Measurements from ENCODE around the gene SCN5A. TPM values are rescaled to one million over a fixed set of nuclear protein-coding genes. Genes with fewer than 3 reads are reported as not detected.
A peak's percentile ranks its signal among the peaks of the same experiment; 100 is the strongest.

The SCN5A gene
- total RNA-seq, 1 experiment from 2014 or later: 13.6 TPM

- Mint-ChIP-seq H3K4me1 (peaks cover 21% of the 10 kb centered on the region), H3K9me3 (peaks cover 16% of the 10 kb centered on the region), H3K27me3 (ENCODE audit: low read depth) (peaks cover 18% of the 10 kb centered on the region), H3K27ac (no peak overlapping the region), H3K36me3 (peaks cover 4% of the 10 kb centered on the region; the same call in 1 of the 2 replicates), H3K4me3 (no peak overlapping the region)
- POLR2A ChIA-PET: no interaction called here
- TF ChIP-seq ZNF423 (CRISPR knock-in tag; IDR thresholded peaks at IDR 0.05) (no peak), OVOL2 (CRISPR knock-in tag; IDR thresholded peaks at IDR 0.05; ENCODE audit: borderline replicate concordance) (no peak), ZNF121 (CRISPR knock-in tag; IDR thresholded peaks at IDR 0.05) (no peak), ZNF512 (CRISPR knock-in tag; IDR thresholded peaks at IDR 0.05; ENCODE audit: borderline replicate concordance) (no peak), ZNF138 (CRISPR knock-in tag; conservative IDR thresholded peaks at IDR 0.05) (no peak), ATF1 (CRISPR knock-in tag; IDR thresholded peaks at IDR 0.05) (no peak), USF2 (CRISPR knock-in tag; IDR thresholded peaks at IDR 0.05) (no peak), TP53 (CRISPR knock-in tag; IDR thresholded peaks at IDR 0.05) (no peak), MXD4 (CRISPR knock-in tag; IDR thresholded peaks at IDR 0.05; ENCODE audit: borderline replicate concordance) (no peak), MAX (CRISPR knock-in tag; IDR thresholded peaks at IDR 0.05) (no peak), RELA (CRISPR knock-in tag; IDR thresholded peaks at IDR 0.05; ENCODE audit: borderline replicate concordance) (no peak)
- TF ChIP-seq, protein P1, sequence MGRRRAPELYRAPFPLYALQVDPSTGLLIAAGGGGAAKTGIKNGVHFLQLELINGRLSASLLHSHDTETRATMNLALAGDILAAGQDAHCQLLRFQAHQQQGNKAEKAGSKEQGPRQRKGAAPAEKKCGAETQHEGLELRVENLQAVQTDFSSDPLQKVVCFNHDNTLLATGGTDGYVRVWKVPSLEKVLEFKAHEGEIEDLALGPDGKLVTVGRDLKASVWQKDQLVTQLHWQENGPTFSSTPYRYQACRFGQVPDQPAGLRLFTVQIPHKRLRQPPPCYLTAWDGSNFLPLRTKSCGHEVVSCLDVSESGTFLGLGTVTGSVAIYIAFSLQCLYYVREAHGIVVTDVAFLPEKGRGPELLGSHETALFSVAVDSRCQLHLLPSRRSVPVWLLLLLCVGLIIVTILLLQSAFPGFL (CRISPR knock-in tag; IDR thresholded peaks at IDR 0.05; ENCODE audit: borderline replicate concordance): no peak
- TF ChIP-seq, protein P2, sequence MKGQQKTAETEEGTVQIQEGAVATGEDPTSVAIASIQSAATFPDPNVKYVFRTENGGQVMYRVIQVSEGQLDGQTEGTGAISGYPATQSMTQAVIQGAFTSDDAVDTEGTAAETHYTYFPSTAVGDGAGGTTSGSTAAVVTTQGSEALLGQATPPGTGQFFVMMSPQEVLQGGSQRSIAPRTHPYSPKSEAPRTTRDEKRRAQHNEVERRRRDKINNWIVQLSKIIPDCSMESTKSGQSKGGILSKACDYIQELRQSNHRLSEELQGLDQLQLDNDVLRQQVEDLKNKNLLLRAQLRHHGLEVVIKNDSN (CRISPR knock-in tag; IDR thresholded peaks at IDR 0.05): no peak
- ATAC-seq (peak; percentile 32; the same call in 1 of the 2 replicates), DNase-seq (ENCODE audit: low spot score) (no peak)
- CTCF ChIA-PET: interaction anchor here (0.6 to 11.1 kb wide), 9 partner anchors 12 to 343 kb away, joined by 3 to 198 read pairs (median 9); partner anchors contain the start of genes EXOG and XYLB
Observed at GRCh38 chr3:38657369-38657768, 7.9 kb upstream of the SCN5A start.

- H3K9me3 Mint-ChIP-seq: peaks cover 4% of the 10 kb centered on the region
- DNase-seq (ENCODE audit: low spot score): no peak
- H3K4me3 Mint-ChIP-seq: no peak overlapping the region
- no peak overlapping the region; the same call in 1 of the 2 replicates for H3K27ac Mint-ChIP-seq
- peak; percentile 73 for ATAC-seq
- peaks cover 18% of the 10 kb centered on the region for H3K27me3 Mint-ChIP-seq (ENCODE audit: low read depth)
- CTCF ChIA-PET: interaction anchor here (0.6 to 11.1 kb wide), 48 partner anchors 12 to 617 kb away, joined by 3 to 198 read pairs (median 4); partner anchors contain the start of genes ACAA1, DLEC1, EXOG and XYLB
- TF ChIP-seq MXD4 (CRISPR knock-in tag; IDR thresholded peaks at IDR 0.05; ENCODE audit: borderline replicate concordance) (no peak), MLX (CRISPR knock-in tag; IDR thresholded peaks at IDR 0.05) (no peak), ZNF232 (CRISPR knock-in tag; IDR thresholded peaks at IDR 0.05) (no peak), NFE2L1 (CRISPR knock-in tag; IDR thresholded peaks at IDR 0.05) (no peak), CTCF (IDR thresholded peaks at IDR 0.05) (0 out of 2 replicates have a peak, but pooled peaks have one; percentile 14), MAX (CRISPR knock-in tag; IDR thresholded peaks at IDR 0.05) (0 out of 2 replicates have a peak, but pooled peaks have one; percentile 17), OVOL2 (CRISPR knock-in tag; IDR thresholded peaks at IDR 0.05; ENCODE audit: borderline replicate concordance) (no peak)
- TF ChIP-seq, protein P3, sequence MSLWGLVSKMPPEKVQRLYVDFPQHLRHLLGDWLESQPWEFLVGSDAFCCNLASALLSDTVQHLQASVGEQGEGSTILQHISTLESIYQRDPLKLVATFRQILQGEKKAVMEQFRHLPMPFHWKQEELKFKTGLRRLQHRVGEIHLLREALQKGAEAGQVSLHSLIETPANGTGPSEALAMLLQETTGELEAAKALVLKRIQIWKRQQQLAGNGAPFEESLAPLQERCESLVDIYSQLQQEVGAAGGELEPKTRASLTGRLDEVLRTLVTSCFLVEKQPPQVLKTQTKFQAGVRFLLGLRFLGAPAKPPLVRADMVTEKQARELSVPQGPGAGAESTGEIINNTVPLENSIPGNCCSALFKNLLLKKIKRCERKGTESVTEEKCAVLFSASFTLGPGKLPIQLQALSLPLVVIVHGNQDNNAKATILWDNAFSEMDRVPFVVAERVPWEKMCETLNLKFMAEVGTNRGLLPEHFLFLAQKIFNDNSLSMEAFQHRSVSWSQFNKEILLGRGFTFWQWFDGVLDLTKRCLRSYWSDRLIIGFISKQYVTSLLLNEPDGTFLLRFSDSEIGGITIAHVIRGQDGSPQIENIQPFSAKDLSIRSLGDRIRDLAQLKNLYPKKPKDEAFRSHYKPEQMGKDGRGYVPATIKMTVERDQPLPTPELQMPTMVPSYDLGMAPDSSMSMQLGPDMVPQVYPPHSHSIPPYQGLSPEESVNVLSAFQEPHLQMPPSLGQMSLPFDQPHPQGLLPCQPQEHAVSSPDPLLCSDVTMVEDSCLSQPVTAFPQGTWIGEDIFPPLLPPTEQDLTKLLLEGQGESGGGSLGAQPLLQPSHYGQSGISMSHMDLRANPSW (CRISPR knock-in tag; conservative IDR thresholded peaks at IDR 0.05; ENCODE audit: low read depth): no peak
- TF ChIP-seq, protein P4, sequence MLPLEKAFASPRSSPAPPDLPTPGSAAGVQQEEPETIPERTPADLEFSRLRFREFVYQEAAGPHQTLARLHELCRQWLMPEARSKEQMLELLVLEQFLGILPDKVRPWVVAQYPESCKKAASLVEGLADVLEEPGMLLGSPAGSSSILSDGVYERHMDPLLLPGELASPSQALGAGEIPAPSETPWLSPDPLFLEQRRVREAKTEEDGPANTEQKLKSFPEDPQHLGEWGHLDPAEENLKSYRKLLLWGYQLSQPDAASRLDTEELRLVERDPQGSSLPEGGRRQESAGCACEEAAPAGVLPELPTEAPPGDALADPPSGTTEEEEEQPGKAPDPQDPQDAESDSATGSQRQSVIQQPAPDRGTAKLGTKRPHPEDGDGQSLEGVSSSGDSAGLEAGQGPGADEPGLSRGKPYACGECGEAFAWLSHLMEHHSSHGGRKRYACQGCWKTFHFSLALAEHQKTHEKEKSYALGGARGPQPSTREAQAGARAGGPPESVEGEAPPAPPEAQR (CRISPR knock-in tag; IDR thresholded peaks at IDR 0.05): no peak
- peaks cover 21% of the 10 kb centered on the region for H3K4me1 Mint-ChIP-seq
- POLR2A ChIA-PET: no interaction called here
- H3K36me3 Mint-ChIP-seq: no peaks in the 10 kb centered on the region
Observed at GRCh38 chr3:38655708-38656300, 6.3 kb upstream of the SCN5A start.

All from WTC11 (cell line).